Measurements from ENCODE around the gene NCF1.
"Not testable (repeated sequence)": the region's sequence is repeated elsewhere in the genome, so short reads cannot be mapped to it uniquely, and the experiment has no call there.

Gene NCF1

DNA sequence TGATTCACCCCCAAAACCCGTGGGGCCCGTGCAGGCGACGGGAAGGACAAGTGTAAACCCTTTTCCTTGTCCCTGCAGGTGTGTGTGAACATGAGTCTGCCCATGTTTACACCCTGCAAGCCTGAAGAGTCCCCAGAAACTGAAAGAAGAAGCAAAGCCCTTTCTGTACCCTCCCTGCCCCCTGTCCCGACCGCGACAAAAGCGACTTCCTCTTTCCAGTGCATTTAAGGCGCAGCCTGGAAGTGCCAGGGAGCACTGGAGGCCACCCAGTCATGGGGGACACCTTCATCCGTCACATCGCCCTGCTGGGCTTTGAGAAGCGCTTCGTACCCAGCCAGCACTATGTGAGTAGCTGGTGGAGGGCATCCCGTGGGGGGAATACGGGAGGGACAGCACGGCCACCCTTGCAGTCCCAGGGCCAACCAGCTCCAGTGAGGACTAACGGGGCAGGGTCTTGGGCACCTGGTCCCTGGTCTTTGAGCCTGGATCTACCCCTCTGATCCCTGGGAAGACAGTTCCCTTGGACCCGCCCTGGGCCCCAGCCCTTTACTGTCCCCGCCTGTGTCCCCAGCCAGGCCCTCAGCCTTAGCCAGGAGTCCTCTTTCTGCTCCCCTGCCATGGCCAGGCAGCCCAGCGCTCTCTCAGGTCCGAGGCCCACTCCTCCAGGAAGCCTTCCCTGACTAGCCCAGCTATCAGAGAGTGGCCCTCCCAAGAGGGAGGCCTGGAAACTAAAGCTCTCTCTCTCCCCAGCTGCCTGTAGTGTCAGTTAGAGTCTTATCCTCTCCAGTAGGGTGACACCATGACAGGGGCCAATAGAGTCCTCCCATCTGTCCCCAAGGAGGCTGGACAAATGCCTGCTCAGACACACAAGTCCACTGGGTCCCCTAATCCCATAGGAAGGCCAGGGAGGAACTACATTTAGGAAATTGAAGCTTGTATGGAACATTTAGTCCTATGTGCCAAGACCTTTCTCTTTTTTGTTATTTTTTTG, at the start of gene NCF1:
Gene NCF1 (plus strand): TSS at position 252 of the 991 bp plus-strand sequence. CDS start 21 bp downstream, at position 273.
- DNase-seq: not testable (repeated sequence)

GRCh38 chr7:74725840-74726239, 48.0 kb upstream of the NCF1 start:
- no peak for DNase-seq

DNA sequence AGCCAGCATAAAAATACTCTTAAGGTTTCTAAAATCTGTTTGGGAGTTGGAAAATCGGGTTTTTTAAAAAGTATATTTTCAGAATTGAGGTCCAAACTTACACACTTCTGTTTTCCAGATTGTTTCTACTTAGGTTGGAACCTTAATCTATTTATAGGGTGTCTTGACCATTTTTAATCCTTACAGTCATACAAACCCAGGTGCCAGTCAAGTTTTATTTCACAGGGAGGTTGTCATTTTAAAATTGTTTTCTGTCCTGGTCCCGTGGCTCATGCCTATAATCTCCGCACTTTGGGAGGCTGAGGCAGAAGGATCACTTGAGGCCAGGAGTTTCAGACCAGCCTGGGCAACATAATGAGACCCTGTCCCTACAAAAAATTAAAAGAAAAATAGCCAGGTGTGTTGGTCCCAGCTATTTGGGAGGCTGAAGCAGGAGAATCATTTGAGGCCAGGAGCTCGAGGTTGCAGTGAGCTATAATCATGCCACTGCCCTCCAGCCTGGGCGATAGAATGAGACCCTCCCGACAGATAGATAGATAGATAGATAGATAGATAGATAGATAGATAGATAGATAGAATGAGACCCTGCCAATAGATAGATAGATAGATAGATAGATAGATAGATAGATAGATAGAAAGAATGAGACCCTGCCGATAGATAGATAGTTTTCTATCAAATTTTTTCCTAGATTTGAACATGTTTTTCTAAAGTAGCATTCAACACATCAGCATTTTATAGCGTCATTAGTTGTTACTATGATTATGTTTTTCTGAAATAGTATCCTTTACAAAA, 47.3 kb upstream of the NCF1 start:
- DNase-seq: no peak

- not testable (repeated sequence) for DNase-seq
These were observed 45.1 kb upstream of the NCF1 start for GRCh38 chr7:74728686-74729085.

DNA sequence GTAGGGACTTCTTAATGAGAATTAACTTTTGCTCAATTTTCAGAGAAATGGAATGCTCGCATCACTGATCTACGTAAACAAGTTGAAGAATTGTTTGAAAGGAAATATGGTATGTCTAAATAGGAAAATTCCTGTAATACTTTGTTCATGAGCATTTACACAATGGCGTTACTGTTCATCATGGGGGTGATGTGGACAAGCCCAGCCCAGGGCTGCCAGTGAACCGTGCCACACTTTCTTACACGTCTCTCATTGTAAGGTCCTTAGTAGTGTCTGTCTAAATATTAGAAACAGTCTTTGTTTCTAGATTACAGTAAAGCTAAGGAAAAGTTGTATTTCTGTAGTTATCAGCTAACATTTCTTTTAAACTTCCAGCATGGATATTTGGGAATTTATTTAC, 43.6 kb upstream of the NCF1 start:
- DNase-seq: not testable (repeated sequence)

GRCh38 chr7:74739974-74740703, 33.7 kb upstream of the NCF1 start:
- not testable (repeated sequence) for DNase-seq

DNA sequence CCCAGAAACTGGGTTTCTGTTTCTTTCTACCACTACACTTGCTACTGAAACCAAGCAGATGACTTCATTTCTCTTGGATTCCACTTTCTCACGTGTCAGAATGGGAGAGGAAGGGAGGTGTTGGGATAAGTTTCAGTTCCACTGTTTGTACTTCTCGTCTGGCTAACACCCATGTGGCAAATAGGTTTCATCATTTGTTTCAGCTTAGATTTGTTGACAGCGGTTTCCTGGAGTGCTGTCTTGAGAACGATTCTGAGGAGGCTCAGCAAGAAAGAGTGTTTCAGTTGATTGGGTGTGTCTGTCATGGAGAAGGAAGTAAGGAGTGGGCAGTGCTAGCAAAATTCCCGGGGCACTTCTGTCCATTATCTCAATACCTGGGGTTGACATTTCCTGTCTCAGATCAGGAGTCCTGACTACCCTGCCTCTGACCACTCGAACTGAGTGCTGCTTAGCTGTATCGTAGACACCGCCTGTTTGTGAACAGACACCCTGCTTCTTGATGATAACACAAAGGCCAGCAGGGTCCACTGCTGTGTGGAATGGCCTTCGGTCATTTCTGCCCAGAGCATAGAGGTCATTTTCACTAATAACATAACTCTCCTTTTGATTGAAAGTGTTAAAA, 29.8 kb upstream of the NCF1 start:
- not testable (repeated sequence) for DNase-seq

- not testable (repeated sequence) for DNase-seq
These were observed 19.8 kb upstream of the NCF1 start for GRCh38 chr7:74753921-74754482.

DNA sequence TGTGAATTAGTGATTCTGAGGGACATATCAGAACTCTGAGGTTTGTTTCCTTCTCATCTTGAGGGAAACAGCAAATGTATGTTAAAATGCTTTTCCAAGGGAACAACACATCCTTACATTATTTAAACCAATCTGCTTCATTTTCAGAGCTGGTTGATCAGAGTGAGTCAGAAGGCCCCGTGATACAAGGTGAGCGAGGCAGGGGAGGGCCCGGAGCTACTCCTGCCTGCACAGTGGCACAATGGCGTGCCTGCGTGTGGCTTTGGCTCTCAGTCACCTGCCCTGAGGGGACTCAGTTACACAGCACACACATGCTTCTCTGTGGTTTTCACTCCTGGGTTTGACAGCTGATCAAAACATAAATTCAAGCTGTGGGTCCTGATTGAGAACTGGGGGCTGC, 17.1 kb upstream of the NCF1 start:
- DNase-seq: not testable (repeated sequence)

DNA sequence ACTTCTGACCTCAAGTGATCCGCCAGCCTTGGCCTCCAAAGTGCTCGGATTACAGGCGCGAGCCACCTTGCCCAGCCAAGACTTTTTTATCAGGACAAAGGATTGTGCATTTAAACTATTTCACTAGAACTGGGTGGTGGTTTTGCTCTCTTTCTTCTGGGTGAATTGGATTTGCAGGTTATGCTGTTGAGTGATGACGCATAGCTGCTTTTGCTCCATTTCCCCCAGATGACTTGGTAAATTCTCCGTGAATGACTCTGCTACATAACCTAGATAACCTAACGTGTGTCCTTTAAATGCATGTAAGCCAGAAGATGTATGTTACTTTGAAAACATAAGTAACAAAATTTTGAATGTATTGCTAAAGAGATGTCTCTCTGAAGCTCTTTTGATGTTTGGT, 15.5 kb upstream of the NCF1 start:
- not testable (repeated sequence) for DNase-seq

DNA sequence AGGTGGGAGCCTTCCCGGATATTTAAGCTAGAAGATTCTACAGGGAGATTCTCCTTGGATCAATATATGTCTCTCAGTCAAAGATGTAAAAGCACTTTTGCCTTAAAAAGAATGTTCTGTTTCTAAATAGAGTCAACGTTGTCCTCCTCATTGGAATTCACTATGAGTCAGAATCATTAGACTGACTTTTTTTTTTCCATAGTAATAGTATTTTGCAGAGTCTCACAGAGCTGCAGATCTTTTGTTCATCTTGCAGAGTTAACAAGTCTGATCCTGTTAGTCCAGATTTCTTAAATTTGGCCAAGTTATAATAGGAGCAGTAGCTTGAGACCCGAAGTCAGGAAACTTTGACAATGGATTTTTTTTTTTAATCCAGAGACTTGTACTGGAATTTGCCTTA, 14.8 kb upstream of the NCF1 start:
- not testable (repeated sequence) for DNase-seq

DNA sequence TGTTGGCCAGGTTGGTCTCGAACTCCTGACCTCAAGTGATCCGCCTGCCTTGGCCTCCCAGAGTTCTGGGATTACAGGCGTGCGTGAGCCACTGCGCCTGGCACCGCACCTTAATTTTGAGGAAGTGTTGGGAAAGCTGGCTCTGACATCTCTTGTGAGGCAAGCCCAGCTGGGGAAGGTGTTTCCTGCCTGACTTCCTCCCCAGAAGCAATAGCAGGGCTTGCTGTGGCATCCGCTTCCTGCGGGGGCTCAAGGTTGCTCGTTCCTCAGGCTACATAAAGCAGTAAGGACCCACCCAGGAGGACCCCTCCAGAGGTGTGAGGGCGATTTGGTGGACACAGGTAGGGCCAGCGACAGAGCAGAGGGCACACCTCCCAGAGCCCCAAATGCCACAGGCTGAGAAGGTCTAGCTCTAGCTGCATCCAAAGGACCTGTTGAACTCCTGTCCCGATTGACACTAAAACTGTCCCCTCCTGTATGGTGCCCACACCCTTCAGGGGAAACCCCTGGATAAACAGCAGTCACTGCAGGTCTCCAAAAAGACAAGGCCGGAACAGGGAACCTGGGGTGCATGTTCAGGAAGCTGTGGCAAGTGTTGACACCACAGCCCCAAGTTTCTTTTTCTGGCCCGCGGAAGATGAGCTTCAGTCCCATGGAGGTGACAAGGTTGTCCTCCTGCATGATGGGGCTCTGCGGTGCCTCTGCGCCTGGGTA, 8.4 kb upstream of the NCF1 start:
- not testable (repeated sequence) for DNase-seq

- not testable (repeated sequence) for DNase-seq
These were observed 7.3 kb upstream of the NCF1 start for GRCh38 chr7:74766509-74766908.

- DNase-seq: not testable (repeated sequence)
These were observed 6.8 kb upstream of the NCF1 start for GRCh38 chr7:74766991-74767390.

GRCh38 chr7:74770062-74770461, 3.7 kb upstream of the NCF1 start:
- DNase-seq: not testable (repeated sequence)

- not testable (repeated sequence) for DNase-seq
These were observed 1.7 kb upstream of the NCF1 start for GRCh38 chr7:74772093-74772492.

GRCh38 chr7:74775111-74775510, 1.3 kb downstream of the NCF1 start:
- DNase-seq: not testable (repeated sequence)

DNA sequence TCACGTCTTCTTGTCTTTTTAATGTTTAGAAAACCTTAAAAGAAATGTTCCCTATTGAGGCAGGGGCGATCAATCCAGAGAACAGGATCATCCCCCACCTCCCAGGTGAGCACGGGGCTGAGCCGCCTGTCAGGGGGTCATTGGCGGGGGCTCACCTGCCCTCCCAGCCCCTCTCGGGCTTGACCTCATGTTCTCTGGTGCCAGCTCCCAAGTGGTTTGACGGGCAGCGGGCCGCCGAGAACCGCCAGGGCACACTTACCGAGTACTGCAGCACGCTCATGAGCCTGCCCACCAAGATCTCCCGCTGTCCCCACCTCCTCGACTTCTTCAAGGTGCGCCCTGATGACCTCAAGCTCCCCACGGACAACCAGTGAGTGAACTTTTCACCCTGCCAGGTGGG, 5.2 kb downstream of the NCF1 start:
- DNase-seq: not testable (repeated sequence)

DNA sequence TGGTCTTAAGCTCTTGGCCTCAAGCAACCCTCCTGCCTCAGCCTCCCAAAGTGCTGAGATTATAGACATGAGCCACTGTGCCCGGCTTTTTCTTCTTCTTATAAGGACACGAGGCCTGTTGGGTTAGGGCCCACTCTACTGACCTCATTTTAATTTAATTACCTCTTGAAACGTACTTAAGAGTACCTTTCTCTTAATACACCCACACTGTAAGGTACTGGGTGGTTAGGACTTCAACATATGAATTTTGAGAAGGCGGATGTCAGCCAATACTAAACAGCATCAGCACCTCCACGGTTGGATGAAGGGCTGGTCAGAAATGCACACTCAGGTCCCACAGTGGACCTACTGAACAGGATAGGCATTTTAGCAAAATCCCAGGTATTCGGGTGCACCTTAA, 7.9 kb downstream of the NCF1 start:
- not testable (repeated sequence) for DNase-seq

DNA sequence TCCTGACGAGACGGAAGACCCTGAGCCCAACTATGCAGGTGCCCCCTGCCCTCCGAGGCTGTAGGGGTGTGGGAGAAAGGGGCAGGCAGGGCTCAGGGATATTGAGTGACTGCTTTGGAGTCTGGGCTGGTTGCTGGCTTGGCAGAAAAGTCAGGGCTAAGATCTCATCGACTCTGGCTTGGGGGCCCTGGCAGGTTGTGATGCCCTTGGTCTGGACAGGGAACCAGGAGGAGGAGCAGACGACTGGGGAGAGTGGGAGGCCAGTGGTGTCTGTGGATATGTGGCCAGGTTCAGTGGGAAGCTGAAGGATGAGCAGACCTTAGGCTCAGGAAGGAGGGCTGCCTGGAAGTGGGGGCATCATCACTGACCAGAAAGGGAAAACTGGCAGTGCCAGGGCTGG, 9.8 kb downstream of the NCF1 start:
- not testable (repeated sequence) for DNase-seq
